Activated T-cell treated with anti-CD3 and anti-CD28 coated beads, Interleukin-2, amount 50 U/mL, for 72 hours (primary cell): ENCODE results near the gene ACTN1. TPM values are rescaled to one million over a fixed set of nuclear protein-coding genes. Genes with fewer than 3 reads are reported as not detected.

Experiments
- ATAC-seq, 2 donors: fragments of 150-1000 bp; cut with Tn5 transposase; replicated peaks in 1 of 2; 2 replicates each; pipeline ENCODE4 v1.10.0; 2021; ENCODE audit warnings: moderate library complexity in 2 of 2, mild to moderate bottlenecking in 1 of 2
- DNase-seq, 2 donors: peaks; one replicate each; pipeline ENCODE4 v3.0.0; 2021 to 2022; ENCODE audit warnings: mixed read lengths in 1 of 2
- H3K27ac Mint-ChIP-seq: one replicate; pipeline ENCODE4 v1.8.0; 2022; ENCODE audit warnings: mild to moderate bottlenecking, moderate library complexity, mixed read lengths
- H3K27me3 Mint-ChIP-seq: one replicate; pipeline ENCODE4 v1.8.0; 2022; ENCODE audit warnings: low read depth, mixed read lengths
- H3K36me3 Mint-ChIP-seq, 2 donors: one replicate each; pipeline ENCODE4 v1.8.0; 2022; ENCODE audit warnings: mixed read lengths in 2 of 2, mild to moderate bottlenecking in 1 of 2; ENCODE audit not compliant: insufficient read depth in 2 of 2
- H3K4me1 Mint-ChIP-seq: one replicate; pipeline ENCODE4 v1.8.0; 2022; ENCODE audit warnings: low read depth, mixed read lengths
- H3K4me3 Mint-ChIP-seq, 2 donors: one replicate each; pipeline ENCODE4 v1.8.0; 2022; ENCODE audit warnings: mild to moderate bottlenecking in 2 of 2, mixed read lengths in 2 of 2, moderate library complexity in 2 of 2
- H3K9me3 Mint-ChIP-seq, 2 donors: one replicate each; pipeline ENCODE4 v1.8.0; 2022; ENCODE audit warnings: mixed read lengths in 2 of 2
- total RNA-seq, 2 donors: library from RNA; stranded (reverse); gene quantifications; one replicate each; pipeline ENCODE4 v1.2.3, GENCODE V29; 2022

ACTN1 gene
- total RNA-seq, 2 donors from 2014 or later: 42.6 to 50.7 TPM

DNA sequence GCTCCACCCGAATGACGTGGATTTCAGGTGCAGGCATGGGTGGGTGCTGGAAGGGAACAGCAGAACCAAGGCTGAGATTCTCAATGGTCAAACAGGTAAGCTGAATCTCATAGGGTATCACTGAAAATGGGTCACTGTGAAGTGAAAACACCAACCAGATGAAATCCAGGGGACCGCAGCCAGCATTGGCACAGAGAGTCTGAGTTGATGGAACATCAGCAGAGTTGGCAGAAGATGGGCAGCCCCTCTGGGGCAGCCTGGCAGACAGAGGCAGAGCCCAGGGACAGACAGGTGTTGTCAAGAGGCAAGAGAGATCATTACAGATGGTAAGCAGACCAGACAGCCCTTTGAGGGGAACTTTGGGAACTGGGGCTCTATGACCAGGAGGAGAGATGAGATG, 48.0 kb downstream of the ACTN1 start:
- Mint-ChIP-seq H3K27ac (no peak overlapping the region), H3K9me3 (peaks cover 5 to 9% of the 10 kb centered on the region in 2 donors), H3K4me1 (peaks cover 52% of the 10 kb centered on the region), H3K27me3 (no peaks in the 10 kb centered on the region), H3K4me3 (no peak overlapping the region), H3K36me3 (peaks cover 6 to 10% of the 10 kb centered on the region in 2 donors)
- ATAC-seq (no peak), DNase-seq (no peak)

DNA sequence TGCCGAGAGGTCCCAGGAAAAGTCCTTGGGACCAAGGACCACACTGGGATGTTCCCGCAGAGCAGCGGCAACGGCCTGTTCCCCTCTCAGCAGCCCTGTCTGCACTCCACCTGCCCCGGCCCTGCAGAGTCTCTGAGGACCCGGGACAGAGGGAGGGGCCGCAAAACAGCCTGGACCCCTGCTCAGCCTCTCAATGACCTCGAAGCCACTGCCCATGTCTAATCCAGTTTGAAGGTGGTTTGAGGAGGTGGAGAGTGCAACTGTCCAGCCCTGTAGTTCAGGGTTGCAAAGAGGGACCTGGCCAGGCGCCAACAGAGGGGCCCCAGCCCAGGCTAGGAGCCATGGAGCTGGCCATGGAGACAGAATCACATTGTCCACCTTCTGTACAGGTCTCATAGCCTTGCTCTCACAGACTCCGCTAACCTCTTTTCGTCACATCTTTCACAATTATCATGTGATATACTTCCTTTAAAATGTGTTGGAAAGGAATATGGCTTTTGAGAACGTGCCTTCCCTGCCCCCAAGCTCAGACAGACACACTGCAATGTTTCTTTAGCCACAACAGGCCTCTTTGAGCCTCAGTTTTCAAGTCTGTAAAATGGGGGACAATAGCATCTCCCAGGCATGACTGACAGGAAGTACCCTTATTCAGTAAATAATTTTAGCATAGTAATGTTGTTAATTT, 49.3 kb downstream of the ACTN1 start:
- H3K4me1 Mint-ChIP-seq: peaks cover 45% of the 10 kb centered on the region
- H3K27me3 Mint-ChIP-seq: no peaks in the 10 kb centered on the region
- H3K27ac Mint-ChIP-seq: no peak overlapping the region
- H3K36me3 Mint-ChIP-seq: peaks cover 10 to 19% of the 10 kb centered on the region in 2 donors
- peak overlapping the region in 1 of 2 donors; percentile 27 for H3K4me3 Mint-ChIP-seq
- ATAC-seq: no peak
- DNase-seq: no peak
- H3K9me3 Mint-ChIP-seq: peaks cover 9 to 11% of the 10 kb centered on the region in 2 donors

- H3K27me3 Mint-ChIP-seq: no peaks in the 10 kb centered on the region
- ATAC-seq (peak; percentile 45 to 57), DNase-seq (peak in 1 of 2 donors; percentile 18)
- H3K9me3 Mint-ChIP-seq: peaks cover 10 to 11% of the 10 kb centered on the region in 2 donors
- peaks cover 14 to 23% of the 10 kb centered on the region in 2 donors for H3K36me3 Mint-ChIP-seq
- H3K4me3 Mint-ChIP-seq: peak overlapping the region; percentile 68 to 74
- H3K4me1 Mint-ChIP-seq: peaks cover 45% of the 10 kb centered on the region
- peak overlapping the region; percentile 52 for H3K27ac Mint-ChIP-seq
These were observed 50.1 kb downstream of the ACTN1 start for GRCh38 chr14:68928770-68929550.

DNA sequence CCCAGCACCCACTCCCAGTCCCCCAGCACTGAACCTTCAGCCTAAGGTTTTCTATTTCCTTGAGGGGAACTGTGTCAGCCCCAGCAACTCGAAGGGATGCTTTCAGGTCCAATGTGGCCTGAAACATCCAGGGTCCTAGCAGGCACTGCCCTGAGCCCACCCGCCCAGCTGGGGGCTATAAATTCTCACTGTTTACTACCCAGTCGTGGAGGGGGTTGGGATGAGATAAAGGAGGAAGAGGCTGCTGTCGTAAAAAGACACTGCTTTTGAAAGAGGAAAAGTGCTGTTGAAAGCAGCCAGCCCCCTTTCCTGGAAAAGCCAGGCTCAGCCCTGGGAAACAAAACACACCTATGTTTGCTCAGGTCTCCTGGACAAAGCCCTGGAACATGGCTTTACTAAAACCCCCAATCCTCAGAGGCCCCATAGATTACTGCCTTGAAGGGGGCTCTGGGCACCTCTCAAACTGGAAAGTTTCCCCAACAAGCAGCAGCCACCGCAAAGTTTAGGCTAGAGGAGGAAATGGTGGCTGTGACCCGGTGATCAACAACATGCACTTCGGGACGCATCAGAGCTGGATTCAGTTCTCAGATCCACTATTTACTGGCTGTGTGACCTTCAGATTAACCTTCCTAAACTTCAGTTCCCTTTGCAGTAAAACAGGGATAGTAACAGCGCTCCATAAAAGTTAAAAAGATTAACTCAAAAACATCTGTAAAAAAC, 51.0 kb downstream of the ACTN1 start:
- H3K36me3 Mint-ChIP-seq: peaks cover 14 to 23% of the 10 kb centered on the region in 2 donors
- peaks cover 45% of the 10 kb centered on the region for H3K4me1 Mint-ChIP-seq
- peak; percentile 21 to 28 for DNase-seq
- H3K4me3 Mint-ChIP-seq: peak overlapping the region; percentile 68 to 74
- ATAC-seq: peak; percentile 45 to 58
- H3K9me3 Mint-ChIP-seq: peaks cover 10 to 11% of the 10 kb centered on the region in 2 donors
- H3K27me3 Mint-ChIP-seq: no peaks in the 10 kb centered on the region
- peak overlapping the region; percentile 52 for H3K27ac Mint-ChIP-seq

DNA sequence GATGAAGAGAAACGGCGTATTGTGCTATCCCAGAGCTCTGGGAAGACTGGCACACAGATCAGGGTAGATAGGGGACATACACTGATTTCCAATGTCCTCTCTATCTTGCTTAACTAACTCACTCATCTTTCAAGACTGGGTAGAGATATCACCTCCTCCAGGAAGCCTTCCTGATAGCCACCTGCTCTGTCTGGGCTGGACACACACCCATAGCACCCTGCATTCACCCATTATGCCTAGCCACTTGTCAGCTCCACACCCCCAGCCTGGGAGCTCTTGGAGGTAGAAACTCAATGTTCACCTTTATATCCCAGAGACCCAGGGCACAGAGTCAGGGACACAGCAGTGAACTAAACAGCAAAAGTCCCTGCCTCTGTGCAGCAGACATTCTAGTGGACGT, 52.0 kb downstream of the ACTN1 start:
- ATAC-seq (no peak), DNase-seq (no peak)
- Mint-ChIP-seq H3K4me1 (peaks cover 44% of the 10 kb centered on the region), H3K36me3 (peaks cover 14 to 23% of the 10 kb centered on the region in 2 donors), H3K27ac (no peak overlapping the region), H3K4me3 (no peak overlapping the region), H3K27me3 (no peaks in the 10 kb centered on the region), H3K9me3 (peaks cover 10 to 11% of the 10 kb centered on the region in 2 donors)

DNA sequence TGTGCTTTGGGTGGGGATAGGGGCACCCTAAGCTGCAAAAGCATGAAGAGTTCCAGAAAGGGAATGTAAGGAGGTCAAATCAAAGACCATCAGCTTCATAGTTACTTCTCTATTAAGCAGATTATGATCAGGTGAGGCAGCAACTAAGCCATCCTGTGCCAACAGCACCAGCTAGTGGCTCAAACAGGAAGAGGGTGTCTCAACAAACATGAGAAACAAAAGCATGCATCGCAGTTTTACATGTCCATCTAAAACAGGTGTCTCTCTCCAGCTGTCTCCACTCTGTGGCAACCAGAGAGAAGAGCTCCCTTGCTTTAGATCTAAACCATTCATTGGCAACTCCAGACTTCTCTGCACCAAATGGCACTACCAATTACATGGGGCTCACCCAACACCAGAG, 52.9 kb downstream of the ACTN1 start:
- no peak overlapping the region for H3K27ac Mint-ChIP-seq
- no peak overlapping the region for H3K4me3 Mint-ChIP-seq
- peaks cover 14 to 23% of the 10 kb centered on the region in 2 donors for H3K36me3 Mint-ChIP-seq
- H3K27me3 Mint-ChIP-seq: no peaks in the 10 kb centered on the region
- H3K9me3 Mint-ChIP-seq: peaks cover 10 to 11% of the 10 kb centered on the region in 2 donors
- DNase-seq: no peak
- ATAC-seq: no peak
- H3K4me1 Mint-ChIP-seq: peaks cover 44% of the 10 kb centered on the region

DNA sequence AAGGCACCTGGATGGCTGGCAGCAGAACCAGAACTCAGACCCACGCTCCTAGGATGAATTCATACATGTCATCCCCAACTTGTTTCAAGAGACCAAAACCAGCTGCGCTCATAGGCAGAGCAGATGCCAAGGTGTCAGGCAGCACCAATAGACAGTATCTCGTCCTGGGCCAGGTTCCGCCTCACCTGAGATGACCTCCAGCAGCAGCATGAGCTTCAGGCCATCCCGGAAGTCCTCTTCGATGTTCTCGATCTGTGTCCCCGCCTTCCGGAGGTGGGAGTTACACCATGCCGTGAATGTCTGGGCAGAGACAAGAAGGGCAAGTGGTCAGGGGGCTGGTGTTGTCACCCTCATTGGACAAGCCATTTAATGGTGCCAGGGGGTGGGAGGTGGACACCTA, 53.7 kb downstream of the ACTN1 start:
- peaks cover 44% of the 10 kb centered on the region for H3K4me1 Mint-ChIP-seq
- ATAC-seq: no peak
- H3K27ac Mint-ChIP-seq: no peak overlapping the region
- H3K27me3 Mint-ChIP-seq: no peaks in the 10 kb centered on the region
- no peak overlapping the region for H3K4me3 Mint-ChIP-seq
- H3K9me3 Mint-ChIP-seq: peaks cover 10 to 11% of the 10 kb centered on the region in 2 donors
- peaks cover 14 to 22% of the 10 kb centered on the region in 2 donors for H3K36me3 Mint-ChIP-seq
- DNase-seq: no peak

DNA sequence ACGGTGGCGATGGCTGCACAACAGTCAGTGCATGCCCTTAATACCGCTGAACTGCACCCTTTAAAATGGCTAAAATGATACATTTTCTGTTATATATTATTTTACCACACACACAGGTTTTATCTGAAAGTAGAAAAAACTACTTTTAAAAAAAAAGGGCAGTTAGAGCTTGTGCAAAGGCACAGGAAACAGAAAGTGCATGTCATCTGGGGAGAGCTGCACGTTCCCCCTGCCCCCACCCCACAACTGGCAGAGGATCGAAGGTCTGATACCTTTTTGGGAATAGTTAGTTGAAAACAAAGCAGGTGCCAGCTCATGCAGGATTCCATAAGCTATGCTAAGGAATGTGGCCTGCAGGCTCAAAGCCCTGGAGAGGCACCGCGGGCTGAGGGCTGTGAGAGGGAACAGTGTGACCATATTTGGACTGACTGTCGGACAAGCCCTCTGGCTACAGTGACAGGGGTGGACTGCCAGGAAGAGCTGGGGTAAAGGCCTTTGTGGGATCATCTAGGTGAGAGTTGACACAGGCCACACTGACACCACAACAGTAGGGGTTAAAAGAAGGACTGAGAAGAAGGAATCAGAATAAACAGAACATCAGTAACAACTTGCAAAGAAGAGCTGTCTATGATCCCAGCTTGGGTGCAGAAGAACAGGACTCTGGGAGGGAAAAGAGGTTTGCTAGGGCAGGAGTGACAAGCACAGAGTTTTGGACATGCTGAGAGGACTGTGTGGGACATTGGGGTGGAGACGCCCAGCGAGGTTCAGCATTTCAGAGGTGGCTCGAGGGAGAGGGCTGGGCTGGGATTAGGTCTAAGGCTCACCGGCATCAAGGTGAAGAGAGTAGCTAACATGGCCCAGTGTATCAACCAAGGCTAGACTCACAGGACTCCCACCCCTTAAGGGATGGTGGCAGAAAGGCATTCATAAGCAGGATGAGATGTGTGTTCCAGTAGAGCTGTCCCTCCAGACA, 54.6 kb downstream of the ACTN1 start:
- Mint-ChIP-seq H3K4me3 (peak overlapping the region in 1 of 2 donors; percentile 29), H3K27me3 (no peaks in the 10 kb centered on the region), H3K27ac (peak overlapping the region; percentile 32), H3K4me1 (peaks cover 37% of the 10 kb centered on the region), H3K36me3 (peaks cover 14 to 22% of the 10 kb centered on the region in 2 donors), H3K9me3 (peaks cover 10 to 11% of the 10 kb centered on the region in 2 donors)
- ATAC-seq (peak in 1 of 2 donors; percentile 22), DNase-seq (no peak)

DNA sequence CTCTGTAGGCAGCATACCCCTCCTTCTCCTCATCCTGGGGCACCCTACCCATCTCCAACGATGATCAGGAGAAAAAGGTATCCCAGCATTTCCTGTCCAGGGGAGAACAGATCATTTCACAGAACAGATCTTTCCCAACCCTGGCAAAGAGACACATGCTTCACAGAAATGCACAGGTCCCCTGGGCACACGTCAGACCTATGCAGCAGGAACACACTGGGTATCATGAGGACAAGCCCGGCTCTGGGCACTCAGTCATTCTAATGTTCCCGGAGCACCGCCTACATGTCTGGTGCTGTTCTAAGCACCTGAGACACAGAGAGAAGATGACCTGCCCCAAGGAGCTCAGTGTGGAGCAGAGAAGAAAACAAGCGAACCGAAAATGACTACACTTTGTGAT, 56.2 kb downstream of the ACTN1 start:
- H3K9me3 Mint-ChIP-seq: peaks cover 10 to 11% of the 10 kb centered on the region in 2 donors
- DNase-seq (no peak), ATAC-seq (no peak)
- H3K4me1 Mint-ChIP-seq: peaks cover 24% of the 10 kb centered on the region
- H3K27me3 Mint-ChIP-seq: no peaks in the 10 kb centered on the region
- H3K27ac Mint-ChIP-seq: no peak overlapping the region
- H3K36me3 Mint-ChIP-seq: peaks cover 14 to 22% of the 10 kb centered on the region in 2 donors
- no peak overlapping the region for H3K4me3 Mint-ChIP-seq

DNA sequence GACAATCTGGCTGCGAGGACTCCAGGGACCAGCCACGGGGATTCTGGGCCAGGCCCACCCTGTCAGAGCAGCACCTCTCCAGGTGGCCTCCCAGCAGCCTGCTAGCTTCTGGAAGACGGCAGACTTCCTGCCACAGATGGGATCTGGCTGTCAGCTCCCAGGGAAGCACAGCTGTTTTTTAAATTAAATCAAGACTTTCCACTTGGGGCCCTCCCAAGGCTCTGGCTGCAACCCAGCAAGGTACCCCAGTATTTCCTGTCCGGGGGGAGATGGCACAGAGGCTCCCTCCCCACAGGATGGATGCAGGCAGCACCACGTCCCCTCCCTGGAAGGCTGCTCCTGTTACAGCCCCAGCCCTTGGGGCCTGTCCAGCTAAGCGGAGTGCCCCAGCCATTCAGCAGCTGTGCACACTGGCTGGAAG, 56.9 kb downstream of the ACTN1 start:
- ATAC-seq (no peak), DNase-seq (no peak)
- Mint-ChIP-seq H3K27me3 (no peaks in the 10 kb centered on the region), H3K9me3 (peaks cover 10 to 11% of the 10 kb centered on the region in 2 donors), H3K27ac (no peak overlapping the region), H3K36me3 (peaks cover 14 to 24% of the 10 kb centered on the region in 2 donors), H3K4me3 (no peak overlapping the region), H3K4me1 (peaks cover 22% of the 10 kb centered on the region)

- Mint-ChIP-seq H3K9me3 (peaks cover 5 to 9% of the 10 kb centered on the region in 2 donors), H3K27me3 (no peaks in the 10 kb centered on the region), H3K4me1 (peaks cover 22% of the 10 kb centered on the region), H3K36me3 (peaks cover 12 to 19% of the 10 kb centered on the region in 2 donors), H3K27ac (no peak overlapping the region), H3K4me3 (no peak overlapping the region)
- ATAC-seq (no peak), DNase-seq (no peak)
These were observed 57.4 kb downstream of the ACTN1 start for GRCh38 chr14:68921666-68922065.

DNA sequence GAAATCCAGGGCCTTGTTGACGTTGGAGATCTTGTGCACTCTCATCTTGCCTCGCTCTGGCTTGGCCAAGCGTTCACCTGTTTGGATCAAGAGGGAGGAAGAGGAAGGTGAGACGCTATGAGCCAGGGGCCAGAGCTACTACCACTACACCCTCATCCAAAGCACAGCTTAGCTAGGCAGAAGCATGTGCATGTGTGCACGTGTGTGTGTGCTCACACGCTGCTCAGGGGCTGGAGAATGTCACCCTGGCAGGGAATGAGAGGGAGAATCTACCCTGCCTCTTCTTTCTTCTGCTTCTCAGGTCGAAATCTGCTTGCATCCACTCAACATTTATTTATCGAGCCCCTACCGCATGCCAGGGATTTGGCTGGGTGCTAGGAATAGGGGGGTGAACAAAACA, 58.1 kb downstream of the ACTN1 start:
- Mint-ChIP-seq H3K36me3 (peaks cover 9 to 15% of the 10 kb centered on the region in 2 donors), H3K9me3 (peaks cover 2 to 5% of the 10 kb centered on the region in 2 donors), H3K4me1 (peaks cover 22% of the 10 kb centered on the region), H3K27me3 (no peaks in the 10 kb centered on the region), H3K4me3 (no peak overlapping the region), H3K27ac (no peak overlapping the region)
- no peak for DNase-seq
- no peak for ATAC-seq
